ENCODE results near the gene CDC42BPB.

DNA sequence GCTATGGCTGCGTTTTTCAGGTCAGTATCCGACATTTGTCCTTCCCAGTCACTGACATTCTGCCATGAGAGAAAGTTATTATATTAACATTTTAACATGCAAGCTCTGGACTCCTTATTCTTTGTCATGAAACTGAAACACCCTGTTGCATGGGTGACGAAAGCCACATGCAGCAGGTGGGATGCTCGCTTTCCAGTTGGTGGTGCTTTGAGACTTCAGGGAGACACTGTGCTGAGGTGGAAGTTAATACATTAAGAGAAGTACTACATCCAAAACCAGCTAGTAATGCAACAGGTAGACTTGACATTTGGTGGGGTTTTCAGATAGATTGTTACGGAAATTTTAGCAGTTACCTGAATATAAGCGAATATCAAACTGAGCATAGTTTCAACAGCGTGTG lies 167.7 kb downstream of the CDC42BPB start:
- TF ChIP-seq, protein P1, sequence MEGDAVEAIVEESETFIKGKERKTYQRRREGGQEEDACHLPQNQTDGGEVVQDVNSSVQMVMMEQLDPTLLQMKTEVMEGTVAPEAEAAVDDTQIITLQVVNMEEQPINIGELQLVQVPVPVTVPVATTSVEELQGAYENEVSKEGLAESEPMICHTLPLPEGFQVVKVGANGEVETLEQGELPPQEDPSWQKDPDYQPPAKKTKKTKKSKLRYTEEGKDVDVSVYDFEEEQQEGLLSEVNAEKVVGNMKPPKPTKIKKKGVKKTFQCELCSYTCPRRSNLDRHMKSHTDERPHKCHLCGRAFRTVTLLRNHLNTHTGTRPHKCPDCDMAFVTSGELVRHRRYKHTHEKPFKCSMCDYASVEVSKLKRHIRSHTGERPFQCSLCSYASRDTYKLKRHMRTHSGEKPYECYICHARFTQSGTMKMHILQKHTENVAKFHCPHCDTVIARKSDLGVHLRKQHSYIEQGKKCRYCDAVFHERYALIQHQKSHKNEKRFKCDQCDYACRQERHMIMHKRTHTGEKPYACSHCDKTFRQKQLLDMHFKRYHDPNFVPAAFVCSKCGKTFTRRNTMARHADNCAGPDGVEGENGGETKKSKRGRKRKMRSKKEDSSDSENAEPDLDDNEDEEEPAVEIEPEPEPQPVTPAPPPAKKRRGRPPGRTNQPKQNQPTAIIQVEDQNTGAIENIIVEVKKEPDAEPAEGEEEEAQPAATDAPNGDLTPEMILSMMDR (IDR thresholded peaks at IDR 0.05) = no peak
- no peak for TF ChIP-seq POLR2A (IDR thresholded peaks at IDR 0.05)

Measured in lower leg skin (tissue), 3 donors.